ENCODE data around the gene TMEM98. TPM values are rescaled to one million over a fixed set of nuclear protein-coding genes. Genes with fewer than 3 reads are reported as not detected.
"Not testable (repeated sequence)": the region's sequence is repeated elsewhere in the genome, so short reads cannot be mapped to it uniquely, and the experiment has no call there.

The TMEM98 gene
- total RNA-seq, 2 experiments from 2014 or later = 0.35 to 1.2 TPM

GRCh38 chr17:32936186-32936893 is 8.4 kb downstream of the TMEM98 start:
- Mint-ChIP-seq H3K4me3 (no peak overlapping the region), H3K27me3 (peaks cover 45% of the 10 kb centered on the region), H3K9me3 (ENCODE audit: low read depth) (peaks cover 1% of the 10 kb centered on the region), H3K4me1 (peaks cover 7% of the 10 kb centered on the region), H3K36me3 (no peaks in the 10 kb centered on the region), H3K27ac (no peak overlapping the region)
- CTCF ChIA-PET = interaction anchor here (0.7 to 4.5 kb wide), 38 partner anchors 8 to 474 kb away, joined by 3 to 47 read pairs (median 4); partner anchors contain the start of genes MYO1D and TMEM98
- ATAC-seq = peak; percentile 50
- DNase-seq = no peak

- CTCF ChIA-PET = interaction anchor here (0.7 to 4.5 kb wide), 36 partner anchors 8 to 475 kb away, joined by 3 to 47 read pairs (median 4); partner anchors contain the start of genes MYO1D and TMEM98
- Mint-ChIP-seq H3K36me3 (no peaks in the 10 kb centered on the region), H3K4me1 (peaks cover 7% of the 10 kb centered on the region), H3K27me3 (peaks cover 39% of the 10 kb centered on the region), H3K9me3 (ENCODE audit: low read depth) (peaks cover 2% of the 10 kb centered on the region), H3K27ac (no peak overlapping the region), H3K4me3 (peak overlapping the region; percentile 37)
- DNase-seq (peak; percentile 72), ATAC-seq (peak; percentile 86)
Observed at GRCh38 chr17:32936894-32937500, 9.0 kb downstream of the TMEM98 start.

GRCh38 chr17:32940706-32941390 is 12.9 kb downstream of the TMEM98 start:
- Mint-ChIP-seq H3K27ac (no peak overlapping the region), H3K4me1 (peaks cover 7% of the 10 kb centered on the region), H3K9me3 (ENCODE audit: low read depth) (peaks cover 2% of the 10 kb centered on the region), H3K36me3 (no peaks in the 10 kb centered on the region), H3K27me3 (peaks cover 31% of the 10 kb centered on the region), H3K4me3 (no peak overlapping the region)
- DNase-seq = no peak
- CTCF ChIA-PET = interaction anchor here (0.7 to 2.7 kb wide), 13 partner anchors 11 to 157 kb away, joined by 3 to 18 read pairs (median 3); partner anchors contain the start of gene MYO1D
- no peak for ATAC-seq

- Mint-ChIP-seq H3K36me3 (no peaks in the 10 kb centered on the region), H3K27me3 (peaks cover 30% of the 10 kb centered on the region), H3K4me3 (no peak overlapping the region), H3K9me3 (ENCODE audit: low read depth) (peaks cover 2% of the 10 kb centered on the region), H3K27ac (no peak overlapping the region), H3K4me1 (peaks cover 6% of the 10 kb centered on the region)
- CTCF ChIA-PET = interaction anchor here (0.7 to 2.7 kb wide), 14 partner anchors 12 to 158 kb away, joined by 3 to 18 read pairs (median 3); partner anchors contain the start of gene MYO1D
- ATAC-seq (no peak), DNase-seq (no peak)
Observed at GRCh38 chr17:32941419-32942032, 13.6 kb downstream of the TMEM98 start.

GRCh38 chr17:32943206-32943605 is 15.3 kb downstream of the TMEM98 start:
- Mint-ChIP-seq H3K4me1 (no peaks in the 10 kb centered on the region), H3K27ac (no peak overlapping the region), H3K9me3 (ENCODE audit: low read depth) (peaks cover 2% of the 10 kb centered on the region), H3K4me3 (no peak overlapping the region), H3K27me3 (peaks cover 33% of the 10 kb centered on the region), H3K36me3 (no peaks in the 10 kb centered on the region)
- no peak for ATAC-seq
- DNase-seq = no peak
- CTCF ChIA-PET = interaction anchor here (1.6 kb wide), 1 partner anchor 55 kb away, joined by 10 read pairs; no protein-coding TSS in a partner anchor

- Mint-ChIP-seq H3K27me3 (peaks cover 33% of the 10 kb centered on the region), H3K36me3 (no peaks in the 10 kb centered on the region), H3K4me3 (no peak overlapping the region), H3K9me3 (ENCODE audit: low read depth) (peaks cover 2% of the 10 kb centered on the region), H3K4me1 (no peaks in the 10 kb centered on the region), H3K27ac (no peak overlapping the region)
- DNase-seq = no peak
- ATAC-seq = no peak
- CTCF ChIA-PET = no interaction called here
Observed at GRCh38 chr17:32943647-32944191, 15.8 kb downstream of the TMEM98 start.

GRCh38 chr17:32944248-32945020 is 16.5 kb downstream of the TMEM98 start:
- H3K36me3 Mint-ChIP-seq = no peaks in the 10 kb centered on the region
- H3K4me1 Mint-ChIP-seq = no peaks in the 10 kb centered on the region
- H3K27me3 Mint-ChIP-seq = peaks cover 37% of the 10 kb centered on the region
- ATAC-seq (no peak), DNase-seq (no peak)
- H3K9me3 Mint-ChIP-seq (ENCODE audit: low read depth) = peaks cover 2% of the 10 kb centered on the region
- H3K27ac Mint-ChIP-seq = no peak overlapping the region
- CTCF ChIA-PET = no interaction called here
- H3K4me3 Mint-ChIP-seq = no peak overlapping the region

GRCh38 chr17:32946375-32947135 is 18.6 kb downstream of the TMEM98 start:
- DNase-seq (no peak), ATAC-seq (no peak)
- H3K4me1 Mint-ChIP-seq = no peaks in the 10 kb centered on the region
- no peaks in the 10 kb centered on the region for H3K9me3 Mint-ChIP-seq (ENCODE audit: low read depth)
- no peak overlapping the region for H3K4me3 Mint-ChIP-seq
- H3K27ac Mint-ChIP-seq = no peak overlapping the region
- CTCF ChIA-PET = no interaction called here
- H3K27me3 Mint-ChIP-seq = peaks cover 44% of the 10 kb centered on the region
- H3K36me3 Mint-ChIP-seq = no peaks in the 10 kb centered on the region

GRCh38 chr17:32947736-32948135 is 19.8 kb downstream of the TMEM98 start:
- H3K27ac Mint-ChIP-seq = no peak overlapping the region
- no peak overlapping the region for H3K4me3 Mint-ChIP-seq
- peaks cover 52% of the 10 kb centered on the region for H3K27me3 Mint-ChIP-seq
- ATAC-seq (no peak), DNase-seq (no peak)
- no peaks in the 10 kb centered on the region for H3K9me3 Mint-ChIP-seq (ENCODE audit: low read depth)
- CTCF ChIA-PET = interaction anchor here (0.8 kb wide), 1 partner anchor 51 kb away, joined by 3 read pairs; no protein-coding TSS in a partner anchor
- H3K36me3 Mint-ChIP-seq = no peaks in the 10 kb centered on the region
- H3K4me1 Mint-ChIP-seq = no peaks in the 10 kb centered on the region

- Mint-ChIP-seq H3K27me3 (peaks cover 49% of the 10 kb centered on the region), H3K9me3 (ENCODE audit: low read depth) (no peaks in the 10 kb centered on the region), H3K4me1 (no peaks in the 10 kb centered on the region), H3K36me3 (no peaks in the 10 kb centered on the region), H3K27ac (no peak overlapping the region), H3K4me3 (no peak overlapping the region)
- ATAC-seq (no peak), DNase-seq (no peak)
- CTCF ChIA-PET = interaction anchor here (1.5 kb wide), 1 partner anchor 49 kb away, joined by 3 read pairs; no protein-coding TSS in a partner anchor
Observed at GRCh38 chr17:32949181-32949580, 21.2 kb downstream of the TMEM98 start.

- CTCF ChIA-PET = interaction anchor here (1.2 to 1.5 kb wide), 2 partner anchors 16 to 46 kb away, joined by 3 to 4 read pairs; no protein-coding TSS in a partner anchor
- DNase-seq; ATAC-seq; H3K4me3 Mint-ChIP-seq; H3K9me3 Mint-ChIP-seq (ENCODE audit: low read depth); H3K36me3 Mint-ChIP-seq; H3K4me1 Mint-ChIP-seq; H3K27ac Mint-ChIP-seq: not testable (repeated sequence)
- peaks cover 57% of the 10 kb centered on the region for H3K27me3 Mint-ChIP-seq
Observed at GRCh38 chr17:32952491-32952890, 24.5 kb downstream of the TMEM98 start.

GRCh38 chr17:32953045-32953444 is 25.1 kb downstream of the TMEM98 start:
- Mint-ChIP-seq H3K4me1 (no peaks in the 10 kb centered on the region), H3K27me3 (peaks cover 55% of the 10 kb centered on the region), H3K4me3 (no peak overlapping the region), H3K9me3 (ENCODE audit: low read depth) (no peaks in the 10 kb centered on the region), H3K36me3 (no peaks in the 10 kb centered on the region), H3K27ac (no peak overlapping the region)
- no peak for ATAC-seq
- no peak for DNase-seq
- CTCF ChIA-PET = interaction anchor here (0.7 to 1.5 kb wide), 2 partner anchors 16 to 45 kb away, joined by 3 read pairs; no protein-coding TSS in a partner anchor

Measured in activated CD8-positive, alpha-beta memory T cell treated with anti-CD3 and anti-CD28 coated beads, Interleukin-2, amount 10 ng/mL, durations not matched to agents 7 days and 5 days (primary cell).